ENCODE results near the gene MSH3.

The MSH3 gene

DNA sequence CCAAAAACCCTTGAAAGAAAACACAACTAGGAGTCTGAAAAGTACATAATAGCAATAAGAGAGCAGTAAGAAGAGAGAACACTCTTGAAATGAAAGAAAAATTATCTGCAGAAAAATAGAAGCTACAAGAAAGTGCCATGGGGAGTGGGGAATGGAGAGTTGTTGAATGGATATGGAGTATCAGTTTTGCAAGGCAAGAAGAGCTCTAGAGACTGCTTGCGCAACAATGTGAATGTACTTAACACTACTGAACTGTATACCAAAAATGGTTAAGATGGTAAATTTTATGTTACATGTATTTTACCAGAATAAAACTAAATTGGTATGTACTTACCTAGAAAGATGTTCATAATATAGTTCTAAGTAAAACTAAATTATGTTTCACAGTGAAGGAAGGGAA, 251.0 kb downstream of the MSH3 start:
- Histone ChIP-seq H3K36me3 (ENCODE audit: insufficient read depth, low read length) (no peaks in the 10 kb centered on the region), H3K27me3 (ENCODE audit: insufficient read depth, low read length) (no peaks in the 10 kb centered on the region), H3K4me1 (ENCODE audit: insufficient read depth, low read length) (no peaks in the 10 kb centered on the region), H3K9ac (ENCODE audit: low read depth, low read length) (no peak overlapping the region), H3K4me3 (ENCODE audit: low read length) (no peak overlapping the region), H3K27ac (ENCODE audit: low read depth, low read length) (no peak overlapping the region), H3K9me3 (ENCODE audit: insufficient read depth, low read depth, low read length) (peaks cover 7% of the 10 kb centered on the region; the same call in 1 of the 2 replicates)
- WGBS, result no CpG with 5 or more reads among the region's 1 CpG

DNA sequence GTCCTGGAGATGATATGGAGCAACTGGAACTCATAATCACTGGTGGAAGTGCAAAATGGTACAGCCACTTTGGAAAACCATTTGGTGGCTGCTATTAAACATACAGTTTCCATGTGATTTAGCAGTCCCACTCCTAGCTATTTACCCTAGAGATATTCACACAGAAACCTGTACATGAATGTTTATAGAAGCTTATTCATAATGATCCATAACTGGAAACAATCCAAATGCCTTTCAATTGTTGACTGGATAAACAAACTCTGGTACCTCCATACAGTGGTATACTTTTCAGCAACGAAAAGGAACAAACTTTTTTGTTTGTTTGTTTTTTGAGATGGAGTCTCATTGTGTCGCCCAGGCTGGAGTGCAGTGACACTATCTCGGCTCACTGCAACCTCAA, 258.0 kb downstream of the MSH3 start:
- H3K9me3 ChIP-seq (ENCODE audit: insufficient read depth, low read depth, low read length), result no peaks in the 10 kb centered on the region
- 92% methylated on average over 3 of the region's 3 CpGs for WGBS
- no peak overlapping the region for H3K27ac ChIP-seq (ENCODE audit: low read depth, low read length)
- H3K36me3 ChIP-seq (ENCODE audit: insufficient read depth, low read length), result no peaks in the 10 kb centered on the region
- H3K4me3 ChIP-seq (ENCODE audit: low read length), result no peak overlapping the region
- H3K9ac ChIP-seq (ENCODE audit: low read depth, low read length), result no peak overlapping the region
- H3K27me3 ChIP-seq (ENCODE audit: insufficient read depth, low read length), result no peaks in the 10 kb centered on the region
- H3K4me1 ChIP-seq (ENCODE audit: insufficient read depth, low read length), result peaks cover 10% of the 10 kb centered on the region

DNA sequence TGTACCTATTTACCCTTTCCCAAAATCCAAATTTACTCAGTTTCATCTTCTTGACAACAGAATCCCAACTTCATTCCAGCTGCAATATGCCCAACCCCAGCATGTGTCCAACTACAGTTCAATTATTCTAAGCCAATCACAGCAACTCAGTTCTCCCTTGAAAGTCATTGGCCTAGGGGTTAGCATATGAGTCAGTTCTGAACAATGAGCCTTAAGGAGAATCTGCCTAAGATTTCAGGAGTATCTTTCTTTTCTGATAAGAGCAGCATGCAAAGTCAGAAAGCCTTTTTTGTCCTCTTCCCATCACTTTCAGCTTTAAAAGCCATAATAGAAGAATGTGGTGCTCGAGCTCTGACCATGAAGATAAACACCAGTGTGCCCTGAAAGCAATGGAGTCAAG, 261.3 kb downstream of the MSH3 start:
- H3K9me3 ChIP-seq (ENCODE audit: insufficient read depth, low read depth, low read length), result no peaks in the 10 kb centered on the region
- WGBS, result 90% methylated on average over 1 of the region's 1 CpG
- H3K9ac ChIP-seq (ENCODE audit: low read depth, low read length), result no peak overlapping the region
- H3K4me1 ChIP-seq (ENCODE audit: insufficient read depth, low read length), result peaks cover 14% of the 10 kb centered on the region
- no peak overlapping the region for H3K4me3 ChIP-seq (ENCODE audit: low read length)
- H3K27me3 ChIP-seq (ENCODE audit: insufficient read depth, low read length), result no peaks in the 10 kb centered on the region
- H3K36me3 ChIP-seq (ENCODE audit: insufficient read depth, low read length), result no peaks in the 10 kb centered on the region
- no peak overlapping the region for H3K27ac ChIP-seq (ENCODE audit: low read depth, low read length)

DNA sequence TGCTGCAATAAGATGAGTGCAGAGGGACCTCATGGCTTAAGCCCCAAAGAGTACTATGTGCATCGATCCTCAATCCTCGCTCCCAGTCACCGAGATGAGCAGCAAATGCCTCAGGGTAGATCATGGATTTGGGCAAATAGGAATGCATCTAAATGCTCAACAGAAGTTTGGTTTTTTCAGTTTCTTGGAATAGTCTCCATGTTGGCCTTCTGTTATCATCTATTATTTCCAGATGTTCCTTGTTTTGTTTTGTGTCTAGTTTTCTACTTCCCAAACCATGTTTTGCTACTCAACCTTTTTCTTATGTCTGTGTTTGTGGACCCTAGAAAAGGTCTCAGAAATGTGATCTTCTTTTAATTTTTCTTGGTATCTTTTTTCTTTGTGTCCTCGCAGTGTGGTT, 262.2 kb downstream of the MSH3 start:
- Histone ChIP-seq H3K4me1 (ENCODE audit: insufficient read depth, low read length) (peaks cover 14% of the 10 kb centered on the region), H3K27ac (ENCODE audit: low read depth, low read length) (no peak overlapping the region), H3K27me3 (ENCODE audit: insufficient read depth, low read length) (no peaks in the 10 kb centered on the region), H3K9ac (ENCODE audit: low read depth, low read length) (no peak overlapping the region), H3K4me3 (ENCODE audit: low read length) (no peak overlapping the region), H3K9me3 (ENCODE audit: insufficient read depth, low read depth, low read length) (no peaks in the 10 kb centered on the region), H3K36me3 (ENCODE audit: insufficient read depth, low read length) (no peaks in the 10 kb centered on the region)
- WGBS, result 95% methylated on average over 4 of the region's 4 CpGs

DNA sequence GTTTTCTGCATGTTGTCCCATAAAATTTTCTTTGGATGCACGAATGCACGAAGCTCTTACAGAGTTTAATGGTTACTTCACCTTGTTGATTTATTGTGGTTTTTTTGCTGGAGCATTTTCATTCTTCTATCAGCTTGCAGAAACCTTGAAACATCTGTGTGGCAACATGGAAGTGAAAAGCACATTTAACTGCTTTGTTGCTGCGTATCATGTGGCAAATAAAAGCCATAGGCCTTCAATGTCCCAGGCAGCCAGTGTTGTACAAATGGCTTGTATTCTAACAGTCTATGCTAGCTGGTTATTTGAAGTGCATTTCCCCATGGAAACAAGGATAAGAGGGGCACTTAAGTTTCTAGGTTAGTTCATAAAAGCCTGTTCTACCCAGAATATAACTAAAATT, 263.2 kb downstream of the MSH3 start:
- WGBS, result 91% methylated on average over 3 of the region's 3 CpGs
- Histone ChIP-seq H3K9me3 (ENCODE audit: insufficient read depth, low read depth, low read length) (no peaks in the 10 kb centered on the region), H3K36me3 (ENCODE audit: insufficient read depth, low read length) (no peaks in the 10 kb centered on the region), H3K4me1 (ENCODE audit: insufficient read depth, low read length) (peaks cover 14% of the 10 kb centered on the region), H3K27ac (ENCODE audit: low read depth, low read length) (no peak overlapping the region), H3K4me3 (ENCODE audit: low read length) (no peak overlapping the region), H3K27me3 (ENCODE audit: insufficient read depth, low read length) (no peaks in the 10 kb centered on the region), H3K9ac (ENCODE audit: low read depth, low read length) (no peak overlapping the region)

DNA sequence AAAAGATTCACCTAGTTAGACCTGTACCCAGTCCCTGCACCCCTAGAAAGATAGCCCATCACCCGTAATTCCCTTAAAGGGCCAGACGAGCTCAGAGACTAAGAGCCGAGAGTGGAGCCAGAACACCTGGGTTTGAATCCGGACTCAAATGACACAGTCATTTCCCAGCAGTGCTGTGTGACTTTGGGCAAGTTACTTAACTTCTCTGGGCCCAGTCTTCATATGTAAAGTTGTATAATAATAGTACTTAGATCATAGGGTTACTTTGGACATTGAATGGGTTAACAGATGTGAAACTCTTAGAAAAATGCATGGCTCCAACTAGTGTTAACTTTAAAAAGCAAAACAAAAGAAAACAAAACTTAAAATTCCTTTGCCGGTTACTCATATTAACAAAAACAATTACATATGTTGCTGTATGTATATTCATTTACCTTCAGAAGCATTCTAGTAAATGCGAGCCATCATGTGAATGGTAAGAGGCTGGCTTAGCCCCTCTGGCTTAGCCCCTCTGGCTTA, 265.3 kb downstream of the MSH3 start:
- Histone ChIP-seq H3K27ac (ENCODE audit: low read depth, low read length) (no peak overlapping the region), H3K4me1 (ENCODE audit: insufficient read depth, low read length) (peaks cover 14% of the 10 kb centered on the region), H3K4me3 (ENCODE audit: low read length) (no peak overlapping the region), H3K27me3 (ENCODE audit: insufficient read depth, low read length) (no peaks in the 10 kb centered on the region), H3K9me3 (ENCODE audit: insufficient read depth, low read depth, low read length) (no peaks in the 10 kb centered on the region), H3K9ac (ENCODE audit: low read depth, low read length) (no peak overlapping the region), H3K36me3 (ENCODE audit: insufficient read depth, low read length) (no peaks in the 10 kb centered on the region)
- 96% methylated on average over 5 of the region's 6 CpGs for WGBS

DNA sequence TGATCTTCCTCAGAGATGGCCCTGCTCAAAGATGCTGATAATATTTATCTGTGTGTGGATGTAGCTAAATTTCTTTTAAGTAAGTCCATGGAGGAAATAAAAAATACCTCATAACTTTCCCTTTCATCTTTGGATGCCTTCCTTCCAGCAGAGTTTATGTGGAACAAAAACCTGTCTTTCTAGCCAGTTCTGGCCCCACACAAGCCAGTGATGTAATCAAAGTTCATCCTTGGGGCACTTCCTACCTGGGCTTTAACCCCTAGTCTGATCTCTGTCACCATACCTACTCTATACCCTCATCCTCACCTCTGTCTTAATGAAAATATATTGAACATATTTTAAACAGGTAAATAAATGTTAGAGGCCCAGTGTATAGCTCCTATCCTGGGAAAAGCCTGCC, 265.9 kb downstream of the MSH3 start:
- Histone ChIP-seq H3K4me1 (ENCODE audit: insufficient read depth, low read length) (peaks cover 14% of the 10 kb centered on the region), H3K36me3 (ENCODE audit: insufficient read depth, low read length) (no peaks in the 10 kb centered on the region), H3K27ac (ENCODE audit: low read depth, low read length) (no peak overlapping the region), H3K4me3 (ENCODE audit: low read length) (no peak overlapping the region), H3K9ac (ENCODE audit: low read depth, low read length) (no peak overlapping the region), H3K9me3 (ENCODE audit: insufficient read depth, low read depth, low read length) (no peaks in the 10 kb centered on the region), H3K27me3 (ENCODE audit: insufficient read depth, low read length) (no peaks in the 10 kb centered on the region)

DNA sequence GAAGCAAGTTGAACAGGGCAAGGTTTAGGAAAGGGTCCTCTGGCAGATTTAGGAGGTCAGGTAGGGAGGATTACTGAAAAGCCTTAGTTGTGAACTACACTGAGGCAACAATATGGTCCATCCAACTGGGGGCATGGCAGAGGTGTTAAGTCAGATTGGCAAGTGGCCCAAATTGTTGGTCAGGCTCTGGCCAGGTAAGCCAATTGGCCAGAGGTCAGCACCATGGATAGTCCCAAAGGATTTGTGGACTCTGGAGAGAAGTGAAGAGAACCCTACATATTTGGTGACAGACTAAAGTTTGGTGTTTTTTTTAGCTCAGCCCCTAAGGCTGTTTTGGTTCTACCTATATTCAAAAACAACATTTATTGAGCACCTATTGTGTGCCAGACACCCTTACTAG, 266.6 kb downstream of the MSH3 start:
- H3K4me1 ChIP-seq (ENCODE audit: insufficient read depth, low read length), result peaks cover 14% of the 10 kb centered on the region
- H3K36me3 ChIP-seq (ENCODE audit: insufficient read depth, low read length), result no peaks in the 10 kb centered on the region
- no peak overlapping the region for H3K9ac ChIP-seq (ENCODE audit: low read depth, low read length)
- no peak overlapping the region for H3K27ac ChIP-seq (ENCODE audit: low read depth, low read length)
- H3K4me3 ChIP-seq (ENCODE audit: low read length), result no peak overlapping the region
- H3K27me3 ChIP-seq (ENCODE audit: insufficient read depth, low read length), result no peaks in the 10 kb centered on the region
- H3K9me3 ChIP-seq (ENCODE audit: insufficient read depth, low read depth, low read length), result no peaks in the 10 kb centered on the region

DNA sequence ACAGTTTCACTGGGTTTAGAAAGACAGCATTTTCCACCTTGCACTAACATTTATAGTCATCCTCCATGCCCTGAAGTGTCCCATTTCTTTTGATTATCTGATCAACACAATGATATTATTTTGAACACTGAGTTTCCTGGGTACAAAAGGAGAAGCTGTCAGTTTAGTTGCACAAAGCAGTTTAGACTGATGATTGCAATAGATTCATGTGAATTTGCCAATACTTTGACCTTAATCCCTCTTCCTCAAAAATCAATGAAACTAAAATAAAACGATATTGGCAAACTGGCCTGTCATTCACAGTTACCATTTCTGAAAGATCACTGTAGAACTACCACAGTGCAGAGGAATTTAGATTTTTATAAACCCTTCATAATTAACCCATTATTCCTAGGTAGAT, 271.5 kb downstream of the MSH3 start:
- H3K27me3 ChIP-seq (ENCODE audit: insufficient read depth, low read length), result no peaks in the 10 kb centered on the region
- H3K4me1 ChIP-seq (ENCODE audit: insufficient read depth, low read length), result 0 out of 2 replicates have a peak, but pooled peaks cover 2% of the 10 kb centered on the region
- H3K9me3 ChIP-seq (ENCODE audit: insufficient read depth, low read depth, low read length), result no peaks in the 10 kb centered on the region
- WGBS, result 81% methylated on average over 1 of the region's 1 CpG
- H3K4me3 ChIP-seq (ENCODE audit: low read length), result no peak overlapping the region
- H3K9ac ChIP-seq (ENCODE audit: low read depth, low read length), result no peak overlapping the region
- no peak overlapping the region for H3K27ac ChIP-seq (ENCODE audit: low read depth, low read length)
- H3K36me3 ChIP-seq (ENCODE audit: insufficient read depth, low read length), result no peaks in the 10 kb centered on the region
